Right renal pelvis (tissue), 4 donors: ENCODE data around the gene SECTM1. TPM values are rescaled to one million over a fixed set of nuclear protein-coding genes. Genes with fewer than 3 reads are reported as not detected.
A peak's percentile ranks its signal among the peaks of the same experiment; 100 is the strongest.
"Not testable (repeated sequence)": the region's sequence is repeated elsewhere in the genome, so short reads cannot be mapped to it uniquely, and the experiment has no call there.

ENCODE experiments used
- DNase-seq, 4 donors: peaks; one replicate each; pipeline ENCODE4 v3.0.0-alpha.2; 2013; ENCODE audit warnings: low read depth in 4 of 4, low spot score in 3 of 4, missing footprints in 1 of 4
- polyA plus RNA-seq, 4 donors: library from polyadenylated mRNA; unstranded; fragments of 120-200 nt; gene quantifications; one replicate each; pipeline ENCODE4 v1.2.1, GENCODE V29; 2013; ENCODE audit not compliant: insufficient read length in 4 of 4

SECTM1 gene
- polyA plus RNA-seq, 4 donors = 1.3 to 2.4 (median 1.5) TPM

GRCh38 chr17:82370471-82371332, 37.1 kb upstream of the SECTM1 start:
- no peak for DNase-seq

- no peak for DNase-seq
Observed at GRCh38 chr17:82369211-82369610, 35.6 kb upstream of the SECTM1 start.

GRCh38 chr17:82367724-82368524, 34.4 kb upstream of the SECTM1 start:
- DNase-seq = no peak

GRCh38 chr17:82366749-82367148, 33.2 kb upstream of the SECTM1 start:
- DNase-seq = no peak

- no peak for DNase-seq
Observed at GRCh38 chr17:82365606-82366295, 32.2 kb upstream of the SECTM1 start.

- DNase-seq = no peak
Observed at GRCh38 chr17:82361885-82362633, 28.5 kb upstream of the SECTM1 start.

- not testable (repeated sequence) for DNase-seq
Observed at GRCh38 chr17:82359451-82360074, 26.0 kb upstream of the SECTM1 start.

GRCh38 chr17:82358465-82359350, 25.1 kb upstream of the SECTM1 start, which contains the start of gene TEX19:
Gene TEX19, plus strand, starts transcription at chr17:82359247. Its CDS starts 2,904 bp downstream, at chr17:82362151.
- no peak for DNase-seq

- no peak for DNase-seq
Observed at GRCh38 chr17:82357394-82357793, 23.8 kb upstream of the SECTM1 start.

- no peak for DNase-seq
Observed at GRCh38 chr17:82356845-82357355, 23.3 kb upstream of the SECTM1 start.

- DNase-seq = no peak
Observed at GRCh38 chr17:82355770-82356427, 22.3 kb upstream of the SECTM1 start.

- no peak for DNase-seq
Observed at GRCh38 chr17:82354804-82355308, 21.3 kb upstream of the SECTM1 start.

GRCh38 chr17:82353484-82353883, 19.9 kb upstream of the SECTM1 start:
- DNase-seq = no peak

- peak; percentile 70 to 85 (median 84) for DNase-seq
Observed at GRCh38 chr17:82351713-82352488, 18.3 kb upstream of the SECTM1 start.

- no peak for DNase-seq
Observed at GRCh38 chr17:82351254-82351712, 17.7 kb upstream of the SECTM1 start.

- DNase-seq = no peak
Observed at GRCh38 chr17:82350182-82351030, 16.8 kb upstream of the SECTM1 start.
